NCI-H1105 treated with DMSO at 0.1 percent for 48 hours (cell line): ENCODE data around the gene KLHL21.
A peak's percentile ranks its signal among the peaks of the same experiment; 100 is the strongest.

Experiments used
- DNase-seq: peaks from one replicate; lab custom pipeline; 2025; lab: John Stamatoyannopoulos, UW

The KLHL21 gene

DNA sequence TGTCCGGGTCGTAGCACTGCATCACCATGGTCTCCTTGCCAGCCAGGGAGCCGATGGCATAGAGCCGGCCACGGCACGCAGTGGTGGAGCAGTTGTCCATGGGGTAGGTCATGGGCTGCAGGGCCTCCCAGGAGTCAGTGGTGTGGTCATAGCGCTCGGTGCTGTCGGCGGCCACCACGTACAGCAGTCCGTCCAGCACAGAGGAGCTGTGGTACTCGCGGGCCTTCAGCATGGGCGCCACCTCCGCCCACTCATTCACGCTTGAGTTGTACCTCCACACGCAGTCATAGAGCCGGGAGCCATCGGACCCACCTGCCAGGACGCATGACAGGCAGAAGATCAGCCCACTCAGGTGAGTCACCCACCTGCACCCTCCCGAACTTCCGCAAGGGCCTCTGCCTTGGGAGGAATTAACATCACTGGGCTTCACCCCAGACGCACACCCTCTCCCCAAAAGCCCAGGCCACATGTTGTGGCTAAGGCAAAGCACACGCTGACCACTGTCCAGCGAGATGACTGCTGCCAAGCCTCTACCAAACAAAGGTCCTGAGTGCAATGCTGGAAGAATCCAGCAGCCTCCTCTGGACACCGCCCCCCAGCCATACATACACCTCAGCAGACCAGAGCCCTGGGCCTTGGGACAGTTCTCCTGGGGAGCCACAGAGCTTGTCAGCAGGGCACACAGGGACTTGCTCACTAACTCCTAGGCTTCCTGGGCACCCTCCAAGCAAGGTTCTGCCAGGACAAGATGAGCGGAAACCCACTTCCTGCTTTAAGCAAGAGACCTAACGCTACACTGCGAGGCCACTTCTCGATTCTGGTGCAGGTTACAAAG, 3.3 kb downstream of the KLHL21 start:
- no peak for DNase-seq

DNA sequence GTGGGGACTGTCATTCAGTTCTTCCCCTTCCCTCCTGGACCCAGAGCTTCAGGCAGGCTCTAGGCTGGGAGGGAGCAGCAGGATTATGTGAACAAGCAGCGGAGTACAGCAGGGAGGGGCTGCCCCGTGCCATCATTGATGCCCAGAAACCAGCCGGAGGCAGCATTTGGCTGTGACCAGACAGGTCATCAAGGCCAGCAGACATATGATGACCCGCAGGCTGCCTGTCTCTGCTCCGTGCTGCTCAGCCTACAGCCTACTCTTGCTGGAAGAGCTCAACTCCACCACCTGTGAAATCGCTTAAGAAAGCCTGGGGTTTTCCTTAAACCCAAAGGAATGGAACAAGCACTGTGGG, 4.9 kb downstream of the KLHL21 start:
- no peak for DNase-seq

GRCh38 chr1:6596886-6597776, 5.5 kb downstream of the KLHL21 start:
- no peak for DNase-seq

- DNase-seq: no peak
Observed at GRCh38 chr1:6596351-6596750, 6.3 kb downstream of the KLHL21 start.

GRCh38 chr1:6594977-6595740, 7.5 kb downstream of the KLHL21 start:
- no peak for DNase-seq

DNA sequence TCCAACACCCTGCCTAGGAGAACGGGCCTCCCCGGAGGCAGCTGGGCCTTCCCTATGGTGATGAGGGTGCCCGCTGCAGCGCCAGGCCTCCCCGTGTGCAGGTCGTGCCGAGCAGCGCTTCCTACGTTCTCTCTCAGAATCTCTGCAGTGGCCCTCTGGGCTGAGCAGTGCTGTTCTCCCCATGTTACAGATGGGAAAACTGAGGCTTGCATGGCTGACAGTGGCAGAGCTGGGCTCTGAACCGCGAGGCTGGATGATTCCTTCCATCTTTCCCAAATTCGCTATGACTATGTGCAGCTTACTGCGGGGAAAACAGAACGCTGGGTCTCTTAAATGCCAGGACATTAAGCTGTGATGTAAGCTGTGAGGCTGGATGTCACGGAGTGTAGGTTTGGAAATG, 8.9 kb downstream of the KLHL21 start:
- DNase-seq: no peak

DNA sequence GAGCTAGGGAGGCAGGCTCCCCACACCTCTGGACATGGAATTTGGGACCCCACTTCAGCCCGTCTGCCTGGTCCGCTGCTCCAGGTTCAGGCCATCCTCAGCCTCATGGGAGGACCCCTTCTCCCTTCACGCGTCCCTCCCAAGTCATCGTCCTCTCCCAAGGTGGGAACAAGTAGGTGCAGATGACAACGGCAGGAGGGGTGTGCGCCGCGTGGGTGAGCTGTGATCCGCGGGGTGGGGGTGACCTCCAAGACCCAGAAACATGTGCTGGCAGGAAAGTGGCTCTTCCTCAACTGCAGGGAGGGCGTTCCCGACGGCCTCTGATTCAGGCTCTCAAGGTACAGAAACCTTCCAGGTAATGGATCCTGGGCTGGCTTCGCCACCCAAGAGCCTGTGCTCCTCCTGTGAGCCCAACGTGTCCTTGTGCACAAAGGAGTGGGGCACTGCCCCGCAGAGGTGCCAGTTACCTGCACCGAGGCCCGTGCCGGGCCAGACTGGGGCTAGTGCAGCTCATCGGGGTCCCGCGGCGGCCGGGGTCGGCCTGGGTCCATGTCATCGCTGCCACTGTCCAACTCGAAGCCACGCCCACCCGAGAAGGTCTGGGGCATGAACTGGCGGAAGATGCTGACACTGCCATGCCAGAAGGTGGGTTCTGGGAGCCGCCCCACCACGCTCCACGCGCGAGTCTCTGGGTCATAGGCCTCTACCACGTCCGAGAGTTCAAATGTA, 9.6 kb downstream of the KLHL21 start:
- DNase-seq: no peak

GRCh38 chr1:6592441-6592840, 10.2 kb downstream of the KLHL21 start:
- DNase-seq: no peak

- DNase-seq: no peak
Observed at GRCh38 chr1:6591644-6592043, 11.0 kb downstream of the KLHL21 start.

GRCh38 chr1:6591222-6591621, 11.4 kb downstream of the KLHL21 start:
- no peak for DNase-seq

DNA sequence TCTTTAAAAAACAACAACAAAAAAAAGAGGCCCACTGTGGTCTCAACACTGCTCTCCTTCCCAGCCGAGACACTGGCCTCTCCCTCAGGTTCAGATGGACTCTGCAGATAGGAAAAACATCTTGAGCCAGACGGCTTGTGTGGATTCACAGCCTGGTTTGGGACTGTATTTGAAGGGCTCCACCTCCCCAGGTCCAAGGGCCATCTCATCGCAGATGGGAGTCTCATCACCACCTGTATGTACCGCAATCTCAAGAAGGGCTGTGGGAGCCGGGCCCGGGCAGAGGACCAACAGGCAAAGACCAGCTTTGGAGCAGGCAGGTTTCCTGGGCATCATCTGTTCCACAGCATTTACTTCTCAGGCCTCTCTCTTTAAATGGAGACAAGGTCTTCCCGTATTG, 12.6 kb downstream of the KLHL21 start:
- no peak for DNase-seq

GRCh38 chr1:6588893-6589520, 13.7 kb downstream of the KLHL21 start:
- DNase-seq: no peak

GRCh38 chr1:6588128-6588892, 14.4 kb downstream of the KLHL21 start:
- DNase-seq: no peak

- DNase-seq: peak; percentile 72
Observed at GRCh38 chr1:6587261-6588005, 15.2 kb downstream of the KLHL21 start.

- no peak for DNase-seq
Observed at GRCh38 chr1:6586404-6586816, 16.3 kb downstream of the KLHL21 start.

DNA sequence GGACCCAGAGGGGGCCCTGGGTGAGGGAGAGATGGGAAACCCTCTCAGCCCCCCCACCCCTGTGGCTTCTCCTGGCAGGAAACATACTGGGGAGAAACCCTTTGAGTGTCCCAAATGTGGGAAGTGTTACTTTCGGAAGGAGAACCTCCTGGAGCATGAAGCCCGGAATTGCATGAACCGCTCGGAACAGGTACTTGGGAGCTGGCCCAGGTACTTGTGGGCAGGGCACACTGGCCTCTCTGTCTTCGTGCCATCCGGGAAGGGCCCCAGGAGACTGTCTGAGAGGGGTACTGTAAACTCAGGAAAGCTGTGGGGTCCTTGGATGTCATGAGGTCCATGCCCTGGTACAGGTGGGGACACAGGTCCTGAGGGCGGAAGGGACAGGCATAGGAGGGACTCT, 16.8 kb downstream of the KLHL21 start:
- no peak for DNase-seq

DNA sequence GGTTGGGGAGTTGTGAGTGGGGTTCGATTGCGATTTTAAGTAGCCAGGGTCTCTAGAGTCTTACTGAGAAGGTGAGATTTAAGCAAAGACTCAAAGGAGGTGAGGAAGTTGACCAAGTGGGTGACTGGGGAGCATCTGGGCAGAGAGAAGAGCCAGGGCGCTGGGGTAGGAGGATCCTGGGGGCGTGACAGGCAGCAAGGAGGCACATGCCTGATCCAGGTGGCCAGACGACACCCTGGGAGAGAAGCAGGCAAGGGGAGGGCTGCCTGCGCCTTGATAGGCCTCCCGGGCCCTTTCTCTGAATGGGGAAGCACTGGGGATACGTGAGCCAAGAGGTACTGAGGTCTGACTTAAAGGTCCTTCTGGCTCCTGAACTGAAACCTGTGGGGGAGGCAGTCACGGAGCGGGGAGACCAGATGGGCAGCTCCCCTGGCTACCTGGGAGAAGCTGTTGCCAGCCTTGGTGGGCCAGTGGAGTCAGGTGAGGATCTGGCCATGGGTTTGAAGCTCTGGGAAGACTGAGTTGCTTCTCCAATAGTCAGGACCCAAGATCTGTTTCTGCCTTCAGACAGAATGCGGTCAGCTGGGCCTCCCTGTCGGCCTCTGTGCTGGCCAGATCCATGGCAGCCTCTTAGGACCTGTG, 17.5 kb downstream of the KLHL21 start:
- no peak for DNase-seq

DNA sequence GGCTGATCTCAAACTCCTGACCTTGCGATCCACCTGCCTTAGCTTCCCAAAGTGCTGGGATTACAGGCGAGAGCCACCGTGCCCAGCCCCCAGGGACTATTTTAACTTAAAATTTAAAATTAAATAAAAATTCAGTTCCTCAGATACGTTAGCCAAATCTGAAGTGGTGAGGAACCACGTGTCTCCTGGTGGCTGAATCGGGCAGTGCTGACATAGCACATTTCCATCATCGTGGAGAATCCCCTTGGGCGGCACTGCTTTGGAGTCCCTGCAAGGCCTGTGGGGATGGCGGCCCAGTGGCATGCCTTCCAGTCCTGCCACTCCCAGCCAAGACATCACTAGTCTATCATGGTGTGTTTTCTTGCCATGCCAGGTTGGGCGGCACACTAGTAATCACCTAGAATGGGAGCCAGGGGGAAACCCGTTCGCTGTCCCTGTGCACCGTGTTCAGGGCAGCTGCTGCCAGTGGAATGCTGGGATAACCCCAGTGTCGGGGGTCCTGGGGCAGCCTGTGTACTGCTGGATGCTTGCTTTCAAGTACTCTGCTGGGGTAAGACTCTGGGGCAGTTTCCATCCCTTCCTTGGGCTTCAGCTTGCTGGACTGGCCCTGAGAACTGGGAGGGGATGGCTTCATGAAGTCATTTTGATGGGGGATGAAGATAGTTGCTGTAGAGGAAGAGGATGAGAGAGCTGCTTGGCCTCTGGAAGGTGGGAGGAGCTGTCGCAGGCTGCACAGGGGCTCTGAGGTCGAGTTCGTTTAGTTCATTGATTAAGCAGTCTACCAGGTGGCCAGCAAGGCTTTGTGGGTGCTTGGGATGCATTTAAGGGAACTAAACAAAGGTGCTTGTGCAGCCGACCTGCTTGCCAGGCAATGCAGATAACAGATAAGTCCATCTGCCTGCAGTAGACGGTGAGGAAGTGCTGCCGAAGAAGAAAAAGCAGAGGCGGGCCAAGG, 18.3 kb downstream of the KLHL21 start:
- no peak for DNase-seq
